H1 (cell line): ENCODE results near the gene PRR20A. TPM values are rescaled to one million over a fixed set of nuclear protein-coding genes. Genes with fewer than 3 reads are reported as not detected.
"Not testable (repeated sequence)": the region's sequence is repeated elsewhere in the genome, so short reads cannot be mapped to it uniquely, and the experiment has no call there.

Experiments used
- CTCF ChIA-PET: fragments of 300-600 bp; sonication (Branson Sonifier 250); formaldehyde crosslinking; loops from one replicate; lab custom pipeline; 2021; ENCODE audit not compliant: partially characterized antibody; lab: Charles Lee
- POLR2A ChIA-PET: fragments of 300-600 bp; sonication (Branson Sonifier 250); formaldehyde crosslinking; loops from one replicate; lab custom pipeline; 2021; ENCODE audit warnings: inconsistent platforms; ENCODE audit not compliant: partially characterized antibody; lab: Charles Lee
- DNase-seq, 2 experiments: peaks; one replicate each; pipeline versions ENCODE4 v3.0.0 to v3.0.0-alpha.2; 2010 to 2022; ENCODE audit warnings: low spot score in 2 of 2, low read depth in 1 of 2, mixed read lengths in 1 of 2
- FAIRE-seq: peaks from 2 replicates; lab custom pipeline; 2011; peaks lifted over from hg19 to GRCh38; lab: Jason Lieb, UNC
- H2AFZ ChIP-seq: 2 replicates; pipeline ENCODE4 v1.8.1; 2012; ENCODE audit warnings: low read length, inconsistent platforms
- H2AK5ac ChIP-seq: 2 replicates; pipeline ENCODE4 v1.6.1; 2013; ENCODE audit warnings: low read depth, low read length
- H2BK120ac ChIP-seq: replicated peaks from 2 replicates; pipeline ENCODE3; 2013; ENCODE audit warnings: low read depth, low read length, inconsistent platforms
- H2BK12ac ChIP-seq: 2 replicates; pipeline ENCODE4 v1.6.1; 2013; ENCODE audit warnings: low read depth, low read length
- H2BK15ac ChIP-seq: 2 replicates; pipeline ENCODE4 v1.6.1; 2013; ENCODE audit warnings: low read length
- H2BK20ac ChIP-seq: 2 replicates; pipeline ENCODE4 v1.6.1; 2013; ENCODE audit warnings: low read length
- H2BK5ac ChIP-seq: 2 replicates; pipeline ENCODE4 v1.6.1; 2013; ENCODE audit warnings: low read depth, low read length
- H3K14ac ChIP-seq: 2 replicates; pipeline ENCODE4 v1.6.1; 2013; ENCODE audit warnings: inconsistent platforms; ENCODE audit not compliant: insufficient read length
- H3K18ac ChIP-seq: 2 replicates; pipeline ENCODE4 v1.6.1; 2013; ENCODE audit warnings: low read length; ENCODE audit errors: extremely low read depth
- H3K23ac ChIP-seq: 2 replicates; pipeline ENCODE4 v1.6.1; 2013; ENCODE audit warnings: inconsistent platforms; ENCODE audit not compliant: insufficient read length
- H3K23me2 ChIP-seq: 2 replicates; pipeline ENCODE4 v1.6.1; 2013; ENCODE audit warnings: low read depth, low read length
- H3K27ac ChIP-seq: 2 replicates; pipeline ENCODE4 v1.6.1; 2011; ENCODE audit warnings: low read depth, low read length, inconsistent platforms
- H3K27me3 ChIP-seq, 4 experiments: replicated peaks in 1 of 4; 1 replicate in 1 of 4; 2 replicates in 3 of 4; pipeline versions ENCODE4 v1.6.1 to v1.8.1; 2011 to 2013; ENCODE audit warnings: low read length in 3 of 4, mild to moderate bottlenecking in 3 of 4, inconsistent platforms in 2 of 4, mixed read lengths in 2 of 4, moderate library complexity in 1 of 4; ENCODE audit not compliant: control insufficient read depth in 3 of 4, insufficient read depth in 3 of 4; ENCODE audit errors: extremely low read depth in 1 of 4
- H3K36me3 ChIP-seq, 4 experiments: 2 replicates each; pipeline versions ENCODE4 v1.6.1 to v1.8.1; 2011 to 2013; ENCODE audit warnings: mild to moderate bottlenecking in 4 of 4, low read length in 3 of 4, moderate library complexity in 2 of 4, control low read depth in 1 of 4, inconsistent platforms in 1 of 4; ENCODE audit not compliant: insufficient read depth in 4 of 4, control insufficient read depth in 2 of 4
- H3K4ac ChIP-seq: replicated peaks from 2 replicates; pipeline ENCODE3; 2013; ENCODE audit warnings: low read length, low read depth, mixed read lengths, inconsistent platforms; ENCODE audit not compliant: insufficient read length
- H3K4me1 ChIP-seq, 4 experiments: replicated peaks in 1 of 4; 1 replicate in 1 of 4; 2 replicates in 3 of 4; pipeline versions ENCODE4 v1.6.1 to v1.8.1; 2011 to 2013; ENCODE audit warnings: low read length in 3 of 4, inconsistent platforms in 2 of 4, mixed read lengths in 1 of 4; ENCODE audit not compliant: insufficient read depth in 4 of 4, control insufficient read depth in 3 of 4
- H3K4me2 ChIP-seq, 2 experiments: 2 replicates each; pipeline versions ENCODE4 v1.6.1 to v1.8.1; 2011 to 2013; ENCODE audit warnings: low read depth in 2 of 2, low read length in 2 of 2, control low read depth in 1 of 2, inconsistent platforms in 1 of 2, mild to moderate bottlenecking in 1 of 2; ENCODE audit not compliant: insufficient read depth in 1 of 2
- H3K4me3 ChIP-seq, 4 experiments: fragments of 200-600, 300-600 bp in 1 of 4; sonication (generic), shearing (Covaris generic), sonication (Bioruptor Twin) in 1 of 4; 2 replicates each; pipeline versions ENCODE4 v1.5.1 to v1.8.1; 2011 to 2016; ENCODE audit warnings: low read length in 4 of 4, low read depth in 3 of 4, control low read depth in 2 of 4, inconsistent platforms in 2 of 4, mild to moderate bottlenecking in 2 of 4, mixed read lengths in 1 of 4, moderate library complexity in 1 of 4; ENCODE audit not compliant: insufficient read depth in 2 of 4; ENCODE audit errors: extremely low read depth in 1 of 4
- H3K56ac ChIP-seq: replicated peaks from 2 replicates; pipeline ENCODE3; 2013; ENCODE audit warnings: low read depth, mild to moderate bottlenecking, mixed read lengths, low read length, inconsistent platforms; ENCODE audit not compliant: insufficient read length
- H3K79me1 ChIP-seq: 2 replicates; pipeline ENCODE4 v1.6.1; 2013; ENCODE audit warnings: low read depth, low read length, control low read depth
- H3K79me2 ChIP-seq, 2 experiments: 2 replicates each; pipeline versions ENCODE4 v1.6.1 to v1.8.1; 2012 to 2013; ENCODE audit warnings: low read length in 2 of 2, mild to moderate bottlenecking in 2 of 2, inconsistent platforms in 1 of 2; ENCODE audit not compliant: insufficient read depth in 2 of 2, control insufficient read depth in 1 of 2
- H3K9ac ChIP-seq, 4 experiments: replicated peaks in 1 of 4; 1 replicate in 1 of 4; 2 replicates in 3 of 4; pipeline versions ENCODE4 v1.6.1 to v1.8.1; 2011 to 2013; ENCODE audit warnings: low read depth in 3 of 4, low read length in 3 of 4, control low read depth in 2 of 4, mild to moderate bottlenecking in 2 of 4, moderate library complexity in 2 of 4, inconsistent platforms in 1 of 4; ENCODE audit errors: extremely low read depth in 1 of 4
- H3K9me3 ChIP-seq, 2 experiments: 2 replicates each; pipeline versions ENCODE4 v1.6.1 to v1.8.1; 2012 to 2013; ENCODE audit warnings: mild to moderate bottlenecking in 2 of 2, moderate library complexity in 2 of 2, control low read depth in 1 of 2, inconsistent platforms in 1 of 2, low read depth in 1 of 2, low read length in 1 of 2, mixed read lengths in 1 of 2; ENCODE audit not compliant: insufficient read depth in 2 of 2
- H4K20me1 ChIP-seq, 2 experiments: replicated peaks in 1 of 2; 2 replicates each; pipeline versions ENCODE3 to v1.8.1; 2011 to 2013; ENCODE audit warnings: inconsistent platforms in 2 of 2, low read length in 2 of 2, mild to moderate bottlenecking in 1 of 2; ENCODE audit not compliant: insufficient read depth in 2 of 2, control insufficient read depth in 1 of 2
- H4K5ac ChIP-seq: 2 replicates; pipeline ENCODE4 v1.6.1; 2013; ENCODE audit warnings: low read length, low read depth, mixed read lengths, inconsistent platforms; ENCODE audit not compliant: insufficient read length
- H4K8ac ChIP-seq: 2 replicates; pipeline ENCODE4 v1.8.0; 2013; ENCODE audit warnings: mild to moderate bottlenecking, moderate library complexity, low read length, inconsistent platforms; ENCODE audit not compliant: insufficient read depth; ENCODE audit errors: extremely low read depth
- H4K91ac ChIP-seq: replicated peaks from 2 replicates; pipeline ENCODE3; 2013; ENCODE audit warnings: low read length, mixed read lengths, inconsistent platforms; ENCODE audit not compliant: insufficient read length
- WGBS, 2 experiments: shearing (Covaris generic) in 1 of 2; methylation state at CpG; one replicate each; pipeline versions ENCODE4 v1.1.6 to v1.1.7; 2013 to 2015; ENCODE audit warnings: low lambda C conversion rate in 2 of 2, mixed read lengths in 2 of 2, inconsistent platforms in 1 of 2, low coverage in 1 of 2, missing lambda C conversion rate in 1 of 2; ENCODE audit not compliant: insufficient replicate concordance in 2 of 2, insufficient coverage in 1 of 2, insufficient read length in 1 of 2; ENCODE audit errors: extremely low coverage in 1 of 2, missing lambda C conversion rate in 1 of 2; 5-methylcytosine and 5-hydroxymethylcytosine counted together
- polyA plus RNA-seq, 7 experiments: library from polyadenylated mRNA; depleted of rRNA in 3 of 7; stranded (reverse) in 5 of 7; unstranded in 2 of 7; fragments of >200 nt in 5 of 7; fragments of 200-250 nt in 2 of 7; gene quantifications; 1 replicate in 5 of 7; 2 replicates in 1 of 7; 4 replicates in 1 of 7; pipeline versions ENCODE4 v1.2.1 to v1.2.3, GENCODE V29; 2011 to 2013; ENCODE audit warnings: missing spikeins in 2 of 7, mixed read lengths in 2 of 7
- total RNA-seq: library from RNA; stranded (reverse); fragmentation: NEBNext Ultra II Directional; extraction: Animal tissue kit (Norgen Biotek cat#: 25700); gene quantifications from 2 replicates; pipeline ENCODE4 v1.2.1, GENCODE V29; 2021

The PRR20A gene
- total and polyA plus RNA-seq, 2 of the 8 experiments (the other 6 are each of a cell fraction or from before 2014, with no cell fraction given): not detected

- H2BK5ac ChIP-seq, FAIRE-seq, H3K56ac ChIP-seq, H3K18ac ChIP-seq, H4K20me1 ChIP-seq, H2AK5ac ChIP-seq, H2BK20ac ChIP-seq, H4K5ac ChIP-seq, H3K14ac ChIP-seq, H3K23me2 ChIP-seq, H4K91ac ChIP-seq, H3K4me2 ChIP-seq, DNase-seq, H3K4ac ChIP-seq, H2BK12ac ChIP-seq, H3K79me1 ChIP-seq, H2BK120ac ChIP-seq, H3K27me3 ChIP-seq, POLR2A ChIA-PET, H4K8ac ChIP-seq, H3K27ac ChIP-seq, H3K9ac ChIP-seq, H3K9me3 ChIP-seq, H3K79me2 ChIP-seq, H3K4me1 ChIP-seq, CTCF ChIA-PET, H3K23ac ChIP-seq, H2BK15ac ChIP-seq, H3K36me3 ChIP-seq, H2AFZ ChIP-seq, H3K4me3 ChIP-seq: not testable (repeated sequence)
- WGBS, 2 experiments: no CpG with 5 or more reads among the region's 22 CpGs
Measured at GRCh38 chr13:57166897-57167296, 26.2 kb downstream of the PRR20A start, which contains the start of gene PRR20E. Gene PRR20E, plus strand, starts transcription at chr13:57167197. Its CDS starts 387 bp downstream, at chr13:57167584.
